CD1c-positive myeloid dendritic cell (primary cell): ENCODE data around the gene TMEM164.

Experiments used
- DNase-seq: peaks from one replicate; pipeline ENCODE4 v3.0.0-alpha.2; 2016; ENCODE audit errors: extremely low spot score

The TMEM164 gene

GRCh38 chrX:110070970-110071369, 68.1 kb downstream of the TMEM164 start:
- DNase-seq: no peak

GRCh38 chrX:110081320-110081719, 78.4 kb downstream of the TMEM164 start:
- no peak for DNase-seq

GRCh38 chrX:110081740-110082139, 78.8 kb downstream of the TMEM164 start:
- no peak for DNase-seq

GRCh38 chrX:110082161-110082560, 79.2 kb downstream of the TMEM164 start:
- DNase-seq: no peak

GRCh38 chrX:110086162-110086915, 83.4 kb downstream of the TMEM164 start:
- DNase-seq: no peak

GRCh38 chrX:110086916-110087484, 84.1 kb downstream of the TMEM164 start:
- peak; percentile 74 for DNase-seq

- peak; percentile 52 for DNase-seq
Measured at GRCh38 chrX:110087485-110088356, 84.8 kb downstream of the TMEM164 start.

GRCh38 chrX:110089656-110090403, 86.9 kb downstream of the TMEM164 start:
- DNase-seq: peak; percentile 69

GRCh38 chrX:110097920-110098319, 95.0 kb downstream of the TMEM164 start:
- DNase-seq: no peak

GRCh38 chrX:110103344-110103743, 100.4 kb downstream of the TMEM164 start:
- no peak for DNase-seq

- no peak for DNase-seq
Measured at GRCh38 chrX:110104078-110104477, 101.2 kb downstream of the TMEM164 start.

GRCh38 chrX:110108381-110108821, 105.5 kb downstream of the TMEM164 start:
- DNase-seq: peak; percentile 69

- no peak for DNase-seq
Measured at GRCh38 chrX:110114260-110114776, 111.4 kb downstream of the TMEM164 start.

- no peak for DNase-seq
Measured at GRCh38 chrX:110116066-110116980, 113.4 kb downstream of the TMEM164 start.

GRCh38 chrX:110118530-110118929, 115.6 kb downstream of the TMEM164 start:
- DNase-seq: no peak

- DNase-seq: no peak
Measured at GRCh38 chrX:110119480-110119879, 116.6 kb downstream of the TMEM164 start.

- no peak for DNase-seq
Measured at GRCh38 chrX:110120025-110120424, 117.1 kb downstream of the TMEM164 start.

GRCh38 chrX:110123331-110123782, 120.4 kb downstream of the TMEM164 start:
- no peak for DNase-seq

- DNase-seq: no peak
Measured at GRCh38 chrX:110125446-110126162, 122.7 kb downstream of the TMEM164 start.

GRCh38 chrX:110131031-110131430, 128.1 kb downstream of the TMEM164 start:
- no peak for DNase-seq
